ENCODE measurements around the gene TPCN2.

Gene TPCN2

DNA sequence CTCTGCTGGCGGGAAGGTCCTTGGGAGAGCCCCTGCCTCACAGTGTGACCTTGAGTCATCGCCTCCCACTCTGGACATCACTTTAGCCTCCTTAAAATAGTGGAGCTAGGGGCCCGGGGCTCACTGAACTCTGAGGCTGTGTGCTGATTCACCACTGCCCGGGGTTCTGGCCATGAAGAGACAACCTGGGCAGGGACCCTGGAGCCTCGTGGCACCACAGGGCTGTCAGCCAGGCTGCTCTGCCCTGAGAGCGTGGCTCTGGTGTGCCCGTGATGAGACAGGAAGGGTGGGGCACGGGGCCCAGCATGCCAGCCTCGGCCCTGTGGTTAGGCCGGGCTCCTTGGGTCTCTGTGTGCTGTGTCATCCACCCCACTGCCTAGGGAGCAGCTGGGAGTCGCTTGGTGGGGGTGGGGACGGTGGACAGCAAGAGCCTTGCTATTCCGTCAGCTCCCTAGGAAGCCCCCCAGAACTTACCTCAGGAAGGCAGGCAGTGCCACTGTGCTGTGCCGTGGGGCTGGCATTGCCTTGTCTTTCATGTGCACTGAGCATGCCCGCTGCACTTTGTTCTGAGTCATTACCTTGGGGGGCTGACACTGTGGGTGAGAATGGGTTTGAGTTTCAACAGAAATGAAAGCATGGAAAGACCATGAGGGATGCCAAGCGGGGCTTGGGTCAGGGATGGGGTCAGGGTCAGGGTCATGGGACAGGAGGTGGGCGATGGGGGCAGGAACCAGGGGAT, 31.7 kb downstream of the TPCN2 start:
- DNase-seq (ENCODE audit: extremely low read depth, low read depth) = no peak
- no peak for TF ChIP-seq CTCF (IDR thresholded peaks at IDR 0.05; ENCODE audit: low read depth, low read length)

GRCh38 chr11:69081180-69081579, 32.4 kb downstream of the TPCN2 start:
- DNase-seq (ENCODE audit: extremely low read depth, low read depth) = no peak
- TF ChIP-seq CTCF (IDR thresholded peaks at IDR 0.05; ENCODE audit: low read depth, low read length) = no peak

GRCh38 chr11:69083531-69084247, 35.0 kb downstream of the TPCN2 start:
- no peak for TF ChIP-seq CTCF (IDR thresholded peaks at IDR 0.05; ENCODE audit: low read depth, low read length)
- DNase-seq (ENCODE audit: extremely low read depth, low read depth) = no peak

DNA sequence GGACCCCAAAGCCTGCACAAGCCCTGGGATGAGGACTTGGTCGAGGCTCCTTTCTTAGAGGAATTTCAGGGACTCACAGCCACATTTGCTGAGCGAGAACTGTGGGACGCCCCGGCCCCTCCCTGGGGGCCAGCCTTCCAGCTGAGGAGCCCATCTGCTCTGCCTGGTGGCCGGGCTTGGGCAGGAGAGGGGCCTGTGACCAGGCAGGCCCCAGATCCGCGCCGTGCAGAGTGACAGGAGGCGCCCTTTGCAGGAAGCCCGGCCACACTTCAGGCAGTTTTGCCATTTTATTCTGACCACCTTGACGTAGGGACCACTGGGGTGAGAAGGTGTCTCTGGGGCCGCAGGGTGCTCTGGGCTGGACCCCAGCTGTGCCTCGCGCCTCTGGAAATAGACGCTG, 35.6 kb downstream of the TPCN2 start:
- no peak for TF ChIP-seq CTCF (IDR thresholded peaks at IDR 0.05; ENCODE audit: low read depth, low read length)
- DNase-seq (ENCODE audit: extremely low read depth, low read depth) = no peak

- no peak for DNase-seq (ENCODE audit: extremely low read depth, low read depth)
- TF ChIP-seq CTCF (IDR thresholded peaks at IDR 0.05; ENCODE audit: low read depth, low read length) = no peak
These were observed 36.9 kb downstream of the TPCN2 start for GRCh38 chr11:69085490-69086095.

GRCh38 chr11:69086152-69087132, 37.7 kb downstream of the TPCN2 start:
- no peak; the same call in 1 of the 2 replicates for TF ChIP-seq CTCF (IDR thresholded peaks at IDR 0.05; ENCODE audit: low read depth, low read length)
- DNase-seq (ENCODE audit: extremely low read depth, low read depth) = no peak

Measured in AG09319 (cell line).